ENCODE results near the gene TXNDC5. TPM values are rescaled to one million over a fixed set of nuclear protein-coding genes. Genes with fewer than 3 reads are reported as not detected.

Gene TXNDC5
- total RNA-seq, 2 donors from 2014 or later: 18.0 to 42.5 TPM

- peaks cover 13% of the 10 kb centered on the region for H3K27me3 ChIP-seq (ENCODE audit: control insufficient read depth, insufficient read depth, low read length, poor library complexity, severe bottlenecking)
- peaks cover 56% of the 10 kb centered on the region for H3K36me3 ChIP-seq (ENCODE audit: control insufficient read depth, insufficient read depth, low read length)
- no peaks in the 10 kb centered on the region for H3K9me3 ChIP-seq (ENCODE audit: control insufficient read depth, low read length)
- no peak overlapping the region for H3K9ac ChIP-seq (ENCODE audit: extremely low read depth, low read length, poor library complexity, severe bottlenecking)
- DNase-seq: no peak
- H3K27ac ChIP-seq (ENCODE audit: low read depth, low read length): no peak overlapping the region
- no peak for TF ChIP-seq CTCF (conservative IDR thresholded peaks at IDR 0.05)
- H3K4me3 ChIP-seq (ENCODE audit: low read length): no peak overlapping the region
- no peaks in the 10 kb centered on the region for H3K9me3 Mint-ChIP-seq
- H3K4me3 Mint-ChIP-seq: no peak overlapping the region
- no peaks in the 10 kb centered on the region for H3K4me1 ChIP-seq (ENCODE audit: control insufficient read depth, insufficient read depth, low read length)
- 94 to 96% methylated on average over 8 of the region's 8 CpGs for WGBS, 2 experiments (ENCODE audit: insufficient coverage in 1 of 2, insufficient read length in 1 of 2)
- peaks cover 60% of the 10 kb centered on the region for H3K27me3 Mint-ChIP-seq (ENCODE audit: insufficient read depth)
- H3K36me3 Mint-ChIP-seq (ENCODE audit: low read depth): peaks cover 62% of the 10 kb centered on the region
- H3K4me1 Mint-ChIP-seq: no peaks in the 10 kb centered on the region
- no peak overlapping the region for H3K27ac Mint-ChIP-seq
These were observed 27.2 kb downstream of the TXNDC5 start for GRCh38 chr6:7883381-7883780.

GRCh38 chr6:7882505-7883257 is 27.9 kb downstream of the TXNDC5 start:
- Histone ChIP-seq H3K4me3 (ENCODE audit: low read length) (no peak overlapping the region), H3K36me3 (ENCODE audit: control insufficient read depth, insufficient read depth, low read length) (peaks cover 56% of the 10 kb centered on the region), H3K9ac (ENCODE audit: extremely low read depth, low read length, poor library complexity, severe bottlenecking) (no peak overlapping the region), H3K27ac (ENCODE audit: low read depth, low read length) (no peak overlapping the region), H3K27me3 (ENCODE audit: control insufficient read depth, insufficient read depth, low read length, poor library complexity, severe bottlenecking) (peaks cover 20% of the 10 kb centered on the region), H3K9me3 (ENCODE audit: control insufficient read depth, low read length) (no peaks in the 10 kb centered on the region), H3K4me1 (ENCODE audit: control insufficient read depth, insufficient read depth, low read length) (no peaks in the 10 kb centered on the region)
- no peak for TF ChIP-seq CTCF (conservative IDR thresholded peaks at IDR 0.05)
- no peaks in the 10 kb centered on the region for H3K4me1 Mint-ChIP-seq
- H3K27me3 Mint-ChIP-seq (ENCODE audit: insufficient read depth): peaks cover 58% of the 10 kb centered on the region
- H3K9me3 Mint-ChIP-seq: no peaks in the 10 kb centered on the region
- H3K36me3 Mint-ChIP-seq (ENCODE audit: low read depth): peaks cover 55% of the 10 kb centered on the region
- 93 to 95% methylated on average over 18 to 19 of the region's 19 CpGs for WGBS, 2 experiments (ENCODE audit: insufficient coverage in 1 of 2, insufficient read length in 1 of 2)
- no peak for DNase-seq
- no peak overlapping the region for H3K27ac Mint-ChIP-seq
- H3K4me3 Mint-ChIP-seq: no peak overlapping the region

GRCh38 chr6:7881765-7882500 is 28.7 kb downstream of the TXNDC5 start:
- Histone ChIP-seq H3K9me3 (ENCODE audit: control insufficient read depth, low read length) (no peaks in the 10 kb centered on the region), H3K27ac (ENCODE audit: low read depth, low read length) (no peak overlapping the region), H3K36me3 (ENCODE audit: control insufficient read depth, insufficient read depth, low read length) (peaks cover 56% of the 10 kb centered on the region), H3K4me3 (ENCODE audit: low read length) (no peak overlapping the region), H3K27me3 (ENCODE audit: control insufficient read depth, insufficient read depth, low read length, poor library complexity, severe bottlenecking) (peaks cover 27% of the 10 kb centered on the region), H3K4me1 (ENCODE audit: control insufficient read depth, insufficient read depth, low read length) (no peaks in the 10 kb centered on the region), H3K9ac (ENCODE audit: extremely low read depth, low read length, poor library complexity, severe bottlenecking) (no peak overlapping the region)
- 93 to 96% methylated on average over 6 to 8 of the region's 8 CpGs for WGBS, 2 experiments (ENCODE audit: insufficient coverage in 1 of 2, insufficient read length in 1 of 2)
- H3K4me3 Mint-ChIP-seq: no peak overlapping the region
- no peak for DNase-seq
- H3K9me3 Mint-ChIP-seq: no peaks in the 10 kb centered on the region
- peaks cover 56% of the 10 kb centered on the region for H3K27me3 Mint-ChIP-seq (ENCODE audit: insufficient read depth)
- TF ChIP-seq CTCF (conservative IDR thresholded peaks at IDR 0.05): no peak
- no peak overlapping the region for H3K27ac Mint-ChIP-seq
- H3K36me3 Mint-ChIP-seq (ENCODE audit: low read depth): peaks cover 50% of the 10 kb centered on the region
- no peaks in the 10 kb centered on the region for H3K4me1 Mint-ChIP-seq
